Choroid plexus epithelial cell (primary cell): ENCODE results near the gene ATXN1.

ENCODE experiments used
- DNase-seq: peaks from one replicate; pipeline ENCODE4 v3.0.0-alpha.2; 2010; ENCODE audit warnings: low read depth
- H3K4me3 ChIP-seq: 2 replicates; pipeline ENCODE4 v1.5.1; 2011; ENCODE audit warnings: low read depth, mild to moderate bottlenecking, control low read depth, low read length, moderate library complexity
- TF ChIP-seq, protein P1 (sequence below): conservative IDR thresholded peaks from 2 replicates; pipeline ENCODE4 v1.5.1; 2011; ENCODE audit warnings: low read depth, mild to moderate bottlenecking, control low read depth, inconsistent platforms, low read length, moderate library complexity

The ATXN1 gene

DNA sequence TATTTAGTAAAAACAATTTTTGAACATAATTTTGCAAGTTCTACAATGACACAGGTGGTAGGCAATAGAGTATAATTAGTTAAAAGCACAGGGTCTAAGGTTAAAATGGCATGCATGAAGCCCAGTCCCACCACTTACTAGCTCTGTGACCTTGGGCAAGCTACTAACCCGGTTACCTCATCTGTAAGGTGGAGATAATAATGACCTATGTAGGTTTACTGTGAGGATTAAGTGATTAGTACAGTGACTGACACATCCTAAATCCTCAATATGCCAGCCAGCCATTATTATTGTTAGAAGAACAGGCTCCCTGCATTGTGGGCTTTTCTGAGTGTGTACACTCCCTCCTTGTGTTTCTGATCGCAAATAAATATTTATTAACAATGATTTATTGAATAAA is 26.2 kb downstream of the ATXN1 start:
- H3K4me3 ChIP-seq, result no peak overlapping the region
- TF ChIP-seq, protein P1, sequence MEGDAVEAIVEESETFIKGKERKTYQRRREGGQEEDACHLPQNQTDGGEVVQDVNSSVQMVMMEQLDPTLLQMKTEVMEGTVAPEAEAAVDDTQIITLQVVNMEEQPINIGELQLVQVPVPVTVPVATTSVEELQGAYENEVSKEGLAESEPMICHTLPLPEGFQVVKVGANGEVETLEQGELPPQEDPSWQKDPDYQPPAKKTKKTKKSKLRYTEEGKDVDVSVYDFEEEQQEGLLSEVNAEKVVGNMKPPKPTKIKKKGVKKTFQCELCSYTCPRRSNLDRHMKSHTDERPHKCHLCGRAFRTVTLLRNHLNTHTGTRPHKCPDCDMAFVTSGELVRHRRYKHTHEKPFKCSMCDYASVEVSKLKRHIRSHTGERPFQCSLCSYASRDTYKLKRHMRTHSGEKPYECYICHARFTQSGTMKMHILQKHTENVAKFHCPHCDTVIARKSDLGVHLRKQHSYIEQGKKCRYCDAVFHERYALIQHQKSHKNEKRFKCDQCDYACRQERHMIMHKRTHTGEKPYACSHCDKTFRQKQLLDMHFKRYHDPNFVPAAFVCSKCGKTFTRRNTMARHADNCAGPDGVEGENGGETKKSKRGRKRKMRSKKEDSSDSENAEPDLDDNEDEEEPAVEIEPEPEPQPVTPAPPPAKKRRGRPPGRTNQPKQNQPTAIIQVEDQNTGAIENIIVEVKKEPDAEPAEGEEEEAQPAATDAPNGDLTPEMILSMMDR, result no peak
- DNase-seq, result no peak

DNA sequence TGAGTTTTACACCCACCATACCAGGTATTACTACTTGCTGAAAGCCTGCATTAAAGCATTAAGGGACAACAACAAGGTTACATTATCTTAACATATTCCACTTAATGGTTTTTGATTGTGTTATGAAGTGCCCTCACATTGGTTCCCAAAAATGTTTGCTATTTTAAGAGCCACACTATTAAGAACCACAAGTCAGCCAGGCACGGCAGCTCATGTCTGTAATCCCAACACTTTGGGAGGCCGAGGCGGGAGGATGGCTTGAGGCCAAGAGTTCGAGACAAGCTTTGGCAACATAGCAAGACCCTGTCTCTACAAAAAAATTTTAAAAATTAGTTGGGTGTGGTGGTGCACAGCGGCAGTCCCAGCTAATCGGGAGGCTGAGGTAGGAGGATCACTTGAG is 28.2 kb downstream of the ATXN1 start:
- TF ChIP-seq, protein P1, result no peak
- H3K4me3 ChIP-seq, result no peak overlapping the region
- DNase-seq, result no peak

DNA sequence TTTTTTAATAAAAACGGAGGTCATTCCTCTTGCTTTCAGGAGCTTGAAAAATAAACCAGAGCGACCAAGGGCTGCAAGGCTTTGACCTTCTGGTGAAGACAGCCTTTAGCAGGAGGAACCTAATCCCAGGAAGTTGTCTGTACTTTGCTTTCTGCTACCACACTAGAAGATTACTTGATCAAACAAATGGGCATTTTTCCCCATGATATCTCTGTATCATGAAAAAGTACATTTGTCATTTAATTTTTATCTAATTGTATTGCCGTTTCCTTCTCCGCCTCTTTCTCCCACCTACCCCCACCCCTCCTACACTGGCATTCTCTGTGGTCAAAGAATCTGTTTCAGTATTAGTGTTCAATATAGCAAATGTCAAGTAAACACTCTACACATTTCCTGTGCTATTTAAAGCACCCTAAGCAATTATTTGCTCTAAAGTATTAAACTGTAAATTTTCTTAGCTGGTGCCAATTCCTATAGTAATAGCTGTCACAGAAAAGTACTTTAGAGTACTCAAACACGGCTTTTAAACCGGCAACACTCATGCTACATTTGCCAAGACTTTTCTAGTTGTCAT is 29.7 kb downstream of the ATXN1 start:
- TF ChIP-seq, protein P1, result no peak
- DNase-seq, result no peak
- H3K4me3 ChIP-seq, result no peak overlapping the region

DNA sequence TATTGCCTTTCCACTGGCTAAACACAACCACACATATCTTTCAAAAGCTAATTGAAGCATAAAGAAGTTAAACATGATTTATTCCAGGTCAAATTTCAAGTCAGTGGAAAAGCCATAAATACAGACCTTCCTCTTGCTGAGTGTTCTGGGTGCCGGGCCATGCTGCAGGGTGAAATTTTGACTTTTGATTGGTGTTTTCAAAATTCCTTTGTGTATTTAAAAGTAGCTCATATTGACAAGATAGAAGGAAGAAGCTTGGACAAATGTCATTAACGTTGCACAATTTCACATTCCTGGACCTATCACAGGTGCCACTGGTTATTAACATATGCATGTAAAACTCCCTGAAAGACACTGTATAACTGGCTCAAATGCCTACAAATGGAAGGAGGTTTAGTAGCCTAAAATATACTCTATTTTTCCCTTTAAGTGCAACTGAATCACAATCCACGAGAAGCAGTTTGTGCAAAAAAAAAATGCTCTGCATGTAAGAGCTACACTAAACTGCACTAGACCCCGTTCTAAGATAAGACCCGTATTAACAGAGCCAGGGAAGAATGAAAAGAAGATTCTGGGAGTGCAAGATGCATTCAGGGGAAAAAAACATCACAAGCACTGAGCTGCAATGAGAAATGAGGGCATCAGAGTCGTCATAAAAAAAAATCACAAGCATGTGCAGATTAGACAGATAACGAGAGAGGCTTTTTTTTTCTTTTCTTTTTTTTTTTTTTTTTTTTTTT is 30.4 kb downstream of the ATXN1 start:
- no peak for DNase-seq
- TF ChIP-seq, protein P1, result no peak

DNA sequence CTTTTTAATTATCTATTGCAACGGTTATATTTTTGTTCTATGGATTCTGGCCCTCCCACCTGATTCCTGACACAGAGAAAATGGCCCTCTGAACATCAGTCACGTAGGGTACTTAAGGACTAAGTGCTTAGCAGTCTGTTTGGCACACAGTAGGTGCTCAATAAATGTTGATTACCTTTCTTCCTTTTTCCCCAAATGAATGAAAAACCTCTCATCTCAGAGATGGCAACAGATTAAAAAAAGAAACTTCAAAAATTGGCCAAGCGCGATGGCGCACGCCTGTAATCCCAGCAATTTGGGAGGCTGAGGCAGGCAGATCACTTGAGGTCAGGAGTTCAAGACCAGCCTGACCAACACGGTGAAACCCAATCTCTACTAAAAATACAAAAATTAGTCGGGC is 31.5 kb downstream of the ATXN1 start:
- DNase-seq, result no peak
- TF ChIP-seq, protein P1, result no peak
- H3K4me3 ChIP-seq, result no peak overlapping the region

More for the DNA sequence above, 30.4 kb downstream of the ATXN1 start:
- H3K4me3 ChIP-seq, result no peak overlapping the region

DNA sequence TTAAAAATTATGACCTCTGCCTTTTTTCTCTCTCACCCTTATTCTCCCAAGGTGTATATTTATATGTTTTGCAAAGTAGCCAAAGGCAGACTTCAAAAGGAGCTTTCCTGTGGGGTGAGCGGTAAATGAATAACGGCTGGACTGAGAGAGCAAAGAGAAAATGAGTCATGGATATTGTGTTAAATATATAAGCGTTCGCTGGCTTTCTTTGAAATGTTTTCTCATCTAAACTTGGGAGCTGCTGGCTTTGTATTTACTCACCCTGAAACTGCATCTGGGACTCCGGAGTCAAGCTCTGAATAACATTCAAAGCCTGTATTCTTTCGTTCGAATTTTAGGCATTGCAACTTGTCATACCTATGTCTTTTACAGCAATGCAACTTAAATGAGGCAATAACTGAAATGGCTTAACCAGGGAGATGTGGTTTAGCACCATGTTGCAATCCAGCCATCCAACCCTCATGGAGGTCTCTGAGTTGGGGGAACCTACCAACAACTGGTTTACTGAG is 32.0 kb downstream of the ATXN1 start:
- DNase-seq, result peak; percentile 74
- TF ChIP-seq, protein P1, result no peak
- no peak overlapping the region for H3K4me3 ChIP-seq
